NCI-H2107 treated with DMSO at 0.1 percent for 48 hours (cell line): ENCODE measurements around the gene CCL4L2.
"Not testable (repeated sequence)": the region's sequence is repeated elsewhere in the genome, so short reads cannot be mapped to it uniquely, and the experiment has no call there.

Source experiments
- DNase-seq: peaks from one replicate; lab custom pipeline; 2025; ENCODE audit not compliant: unreplicated experiment; lab: John Stamatoyannopoulos, UW

The CCL4L2 gene

DNA sequence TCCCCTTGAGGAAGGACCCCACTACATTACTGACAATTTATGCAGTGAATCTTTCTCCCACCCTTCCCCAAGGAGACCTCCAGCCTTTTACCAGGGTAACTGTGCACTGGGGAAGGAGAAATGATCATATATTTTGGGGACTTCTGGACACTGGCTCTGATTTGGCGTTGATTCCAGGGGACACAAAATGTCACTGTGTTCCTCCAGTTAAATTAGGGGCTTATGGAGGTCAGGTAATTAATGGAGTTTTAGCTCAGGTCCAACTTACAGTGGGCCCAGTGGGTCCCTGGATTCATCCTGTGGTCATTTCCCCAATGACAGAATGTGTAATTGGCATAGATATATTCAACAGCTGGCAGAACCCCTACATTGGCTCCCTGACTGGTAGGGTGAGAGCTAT lies 8.7 kb downstream of the CCL4L2 start:
- DNase-seq: not testable (repeated sequence)

DNA sequence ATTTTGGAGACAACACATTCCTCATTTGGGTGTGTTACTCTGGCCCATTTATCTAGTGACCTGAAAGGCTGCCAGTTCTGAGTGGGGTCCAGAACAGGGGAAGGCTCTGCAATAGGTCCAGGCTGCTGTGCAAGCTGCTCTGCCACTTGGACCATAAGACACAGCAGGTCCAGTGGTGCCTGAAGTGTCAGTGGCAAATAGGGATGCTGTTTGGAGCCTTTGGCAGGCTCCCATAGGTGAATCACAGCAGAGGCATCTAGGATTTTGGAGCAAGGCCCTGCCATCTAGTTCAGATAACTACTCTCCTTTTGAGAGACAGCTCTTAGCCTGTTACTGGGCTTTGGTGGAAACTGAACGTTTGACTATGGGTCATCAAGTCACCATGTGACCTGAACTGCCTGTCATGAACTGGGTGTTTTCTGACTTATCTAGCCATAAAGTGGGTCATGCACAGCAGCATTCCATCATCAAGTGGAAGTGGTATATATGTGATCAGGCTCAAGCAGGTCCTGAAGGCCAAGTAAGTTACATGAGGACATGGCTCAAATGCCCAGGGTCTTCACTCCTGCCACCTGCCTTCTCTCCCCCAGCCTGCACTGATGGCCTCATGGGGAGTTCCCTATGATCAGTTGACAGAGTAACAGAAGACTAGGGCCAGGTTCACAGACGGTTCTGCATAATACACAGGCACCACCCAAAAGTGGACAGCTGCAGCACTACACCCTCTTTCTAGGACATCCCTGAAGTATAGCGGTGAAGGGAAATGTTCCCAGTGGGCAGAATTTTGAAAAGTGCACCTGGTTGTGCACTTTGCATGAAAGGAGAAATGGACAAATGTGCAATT lies 10.1 kb downstream of the CCL4L2 start:
- not testable (repeated sequence) for DNase-seq

DNA sequence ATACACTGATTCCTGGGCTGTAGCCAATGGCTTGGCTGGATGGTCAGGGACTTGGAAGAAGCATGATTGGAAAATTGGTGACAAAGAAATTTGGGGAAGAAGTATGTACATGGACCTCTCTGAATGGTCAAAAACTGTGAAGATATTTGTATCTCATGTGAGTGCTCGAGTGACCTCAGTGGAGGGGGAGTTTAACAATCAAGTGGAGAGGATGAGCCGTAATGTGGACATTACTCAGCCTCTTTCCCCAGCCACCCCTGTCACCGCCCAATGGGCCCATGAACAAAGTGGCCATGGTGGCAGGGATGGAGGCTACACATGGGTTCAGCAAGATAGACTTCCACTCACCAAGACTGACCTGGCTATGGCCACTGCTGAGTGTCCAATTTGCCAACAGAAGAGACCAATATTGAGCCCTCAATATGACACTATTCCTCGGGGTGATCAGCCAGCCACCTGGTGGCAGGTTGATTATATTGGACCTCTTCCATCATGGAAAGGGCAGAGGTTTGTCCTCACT lies 10.8 kb downstream of the CCL4L2 start:
- not testable (repeated sequence) for DNase-seq

DNA sequence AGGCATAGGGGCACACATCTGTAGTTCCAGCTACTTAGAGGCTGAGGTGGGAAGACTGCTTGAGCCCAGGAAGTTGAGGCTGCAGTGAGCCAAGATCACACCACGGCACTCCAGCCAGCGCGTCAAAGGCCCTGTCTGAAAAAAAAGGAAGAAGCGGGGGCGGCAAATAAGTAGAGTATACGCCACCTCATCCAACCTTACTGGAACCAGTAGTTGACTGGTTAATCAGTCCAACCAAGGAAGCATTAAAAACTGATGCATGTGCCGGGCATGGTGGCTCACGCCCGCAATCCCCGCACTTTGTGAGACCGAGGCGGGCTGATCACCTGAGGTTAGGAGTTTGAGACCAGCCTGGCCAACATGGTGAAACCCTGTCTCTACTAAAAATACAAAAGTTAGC lies 12.1 kb downstream of the CCL4L2 start:
- DNase-seq: not testable (repeated sequence)

DNA sequence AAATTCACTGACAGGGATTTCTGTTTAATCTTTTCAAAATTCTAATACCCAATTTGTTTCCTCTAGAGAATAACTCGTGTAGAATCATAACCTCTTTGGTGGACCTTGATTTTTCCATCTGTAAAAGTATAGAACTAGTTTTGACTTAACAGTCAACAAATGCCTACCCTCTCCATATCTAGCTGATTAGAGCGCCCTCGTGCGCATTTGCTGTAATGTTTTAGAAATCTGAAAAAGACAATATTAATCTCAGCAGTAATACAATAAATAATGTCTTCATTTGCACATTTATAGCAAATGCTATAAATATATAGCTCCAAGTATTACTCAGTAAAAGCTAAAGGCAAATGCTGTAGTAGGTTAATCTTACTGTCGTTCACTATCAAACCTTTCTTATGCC lies 18.8 kb downstream of the CCL4L2 start:
- not testable (repeated sequence) for DNase-seq

DNA sequence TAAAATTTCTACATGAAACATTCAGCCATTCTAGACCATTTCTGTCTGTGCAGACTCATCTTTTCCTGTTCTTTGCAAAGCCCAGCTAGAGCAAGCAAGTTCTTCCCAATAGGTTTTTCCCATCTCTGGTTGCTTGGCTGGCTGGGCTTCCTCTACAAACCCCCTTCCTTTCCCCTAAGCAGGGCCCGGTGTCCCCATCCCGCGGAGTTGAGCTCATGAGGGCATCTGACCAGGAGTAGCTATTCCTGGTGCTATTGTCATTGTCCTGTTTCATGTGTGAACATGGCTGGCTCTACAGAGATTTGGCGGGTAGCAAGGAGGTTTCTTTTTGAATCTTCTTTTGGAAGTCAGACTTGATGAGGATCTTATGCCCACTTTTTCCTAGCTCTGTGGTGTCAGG lies 31.2 kb downstream of the CCL4L2 start:
- DNase-seq: not testable (repeated sequence)
